Epidermal melanocyte (primary cell): ENCODE results near the gene WDR86.

Experiments
- DNase-seq: peaks from one replicate; pipeline ENCODE4 v3.0.0; 2011; ENCODE audit warnings: low spot score; ENCODE audit not compliant: insufficient read length

Gene WDR86, protein sequence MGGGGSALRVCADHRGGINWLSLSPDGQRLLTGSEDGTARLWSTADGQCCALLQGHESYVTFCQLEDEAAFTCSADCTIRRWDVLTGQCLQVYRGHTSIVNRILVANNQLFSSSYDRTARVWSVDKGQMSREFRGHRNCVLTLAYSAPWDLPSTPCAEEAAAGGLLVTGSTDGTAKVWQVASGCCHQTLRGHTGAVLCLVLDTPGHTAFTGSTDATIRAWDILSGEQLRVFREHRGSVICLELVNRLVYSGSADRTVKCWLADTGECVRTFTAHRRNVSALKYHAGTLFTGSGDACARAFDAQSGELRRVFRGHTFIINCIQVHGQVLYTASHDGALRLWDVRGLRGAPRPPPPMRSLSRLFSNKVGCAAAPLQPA

DNA sequence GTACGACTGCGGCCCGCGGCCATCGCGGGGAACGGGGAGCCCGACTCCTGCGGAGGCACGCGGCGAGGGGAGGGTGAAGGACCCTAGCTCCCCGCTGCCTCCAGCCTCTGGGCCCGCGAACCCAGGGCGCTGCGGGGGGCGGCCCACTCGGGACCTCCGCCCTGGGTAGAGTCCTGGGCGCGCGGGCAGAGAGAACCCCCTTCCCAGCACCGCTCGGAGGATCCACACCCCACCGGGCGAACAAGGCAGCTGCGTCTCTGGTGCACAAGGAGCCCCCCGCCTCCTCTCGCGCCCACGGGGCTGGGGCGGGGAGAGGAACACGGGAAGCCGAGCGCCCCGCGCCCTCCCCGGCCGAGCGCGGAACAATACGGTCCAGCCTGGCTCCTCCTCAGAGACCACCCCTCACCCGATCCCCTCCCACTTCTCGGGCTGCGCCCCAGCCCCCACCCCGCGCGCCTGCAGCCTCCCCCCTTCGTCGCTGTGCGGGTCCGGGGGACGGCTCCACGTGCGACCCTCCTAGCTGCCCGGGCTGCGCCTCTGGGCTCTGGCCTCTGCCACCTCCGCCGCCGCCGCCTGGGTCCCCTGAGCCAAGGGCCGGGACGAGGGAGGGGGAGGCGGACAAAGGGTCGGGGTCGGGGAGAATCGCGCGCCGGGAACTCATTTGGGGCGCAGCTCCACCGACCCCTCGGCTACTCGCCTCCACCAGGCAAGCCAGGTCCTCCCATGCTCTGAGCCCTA lies at the start of gene WDR86:
Gene WDR86 (minus strand): TSS at position 372 of the 738 bp plus-strand sequence. CDS start 449 bp downstream, outside the sequence.
- DNase-seq: no peak

DNA sequence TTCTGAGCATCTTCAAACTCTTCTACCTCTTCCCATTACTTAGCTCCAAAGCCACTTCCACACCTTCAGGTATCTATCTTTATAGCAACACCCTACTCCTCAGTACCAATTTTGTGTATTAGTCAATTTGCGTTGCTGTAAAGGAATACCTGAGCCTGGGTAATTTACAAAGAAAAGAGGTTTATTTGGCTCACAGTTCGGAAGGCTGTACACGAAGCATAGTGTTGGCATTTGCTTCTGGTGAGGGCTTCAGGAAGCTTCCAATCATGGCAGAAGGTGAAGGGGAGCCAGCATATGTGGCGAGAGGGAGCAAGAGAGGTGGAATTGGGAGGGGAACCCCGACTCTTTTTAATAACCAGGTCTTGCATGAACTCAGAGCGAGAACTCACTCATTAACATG lies 47.7 kb upstream of the WDR86 start:
- no peak for DNase-seq

DNA sequence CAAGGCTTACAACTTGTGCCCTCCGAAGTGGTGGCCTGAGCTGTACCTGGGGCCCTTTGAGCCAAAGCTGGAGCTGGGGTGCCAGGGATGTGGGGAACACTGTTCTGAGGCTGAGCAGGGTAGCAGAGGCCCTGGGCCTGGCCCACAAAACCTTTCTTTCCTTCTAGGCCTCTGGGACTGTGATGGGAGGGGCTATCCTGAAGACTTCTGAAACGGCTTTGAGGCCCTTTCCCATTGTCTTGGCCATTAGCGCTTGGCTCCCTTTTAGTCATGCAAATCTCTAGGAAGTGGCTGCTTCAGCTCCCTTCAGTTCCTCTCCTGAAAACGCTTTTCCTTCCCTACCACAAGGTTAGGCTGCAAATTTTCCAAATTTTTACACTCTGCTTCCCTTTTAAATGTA lies 46.9 kb upstream of the WDR86 start:
- no peak for DNase-seq

DNA sequence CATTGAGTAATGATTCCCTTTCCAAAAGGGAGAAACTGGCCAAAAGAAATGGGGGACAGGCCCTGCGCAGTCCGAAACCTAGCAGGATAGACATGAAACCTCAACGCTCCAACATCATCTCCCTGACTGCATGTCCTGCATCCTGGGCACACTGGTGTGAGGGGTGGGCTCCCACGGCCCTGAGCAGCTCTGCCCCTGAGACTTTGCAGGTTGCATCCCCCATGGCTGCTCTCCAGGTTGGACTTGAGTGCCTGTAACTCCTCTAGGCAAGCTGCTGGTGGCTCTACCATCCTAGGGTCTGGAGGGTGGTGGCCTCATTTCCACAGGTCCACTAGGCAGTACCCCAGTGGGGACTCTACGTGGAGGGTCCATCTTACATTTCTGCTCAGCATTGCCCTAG lies 46.4 kb upstream of the WDR86 start:
- DNase-seq: no peak

DNA sequence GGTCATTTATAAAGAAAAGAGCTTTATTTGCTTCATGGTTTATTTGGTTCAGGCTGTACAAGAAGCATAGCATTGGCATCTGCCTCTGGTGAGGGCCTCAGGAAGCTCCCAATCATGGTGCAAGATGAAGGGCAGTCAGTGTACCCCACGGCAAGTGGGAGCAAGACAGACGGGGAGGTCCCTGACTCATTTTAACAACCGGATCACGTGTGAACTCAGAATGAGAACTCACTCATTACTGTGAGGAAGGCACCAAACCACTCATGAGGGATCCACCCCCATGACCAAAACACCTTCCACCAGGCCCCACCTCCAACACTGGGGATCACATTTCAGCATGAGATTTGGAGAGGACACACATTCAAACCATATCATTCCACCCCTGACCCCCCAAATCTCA lies 45.9 kb upstream of the WDR86 start:
- DNase-seq: no peak

DNA sequence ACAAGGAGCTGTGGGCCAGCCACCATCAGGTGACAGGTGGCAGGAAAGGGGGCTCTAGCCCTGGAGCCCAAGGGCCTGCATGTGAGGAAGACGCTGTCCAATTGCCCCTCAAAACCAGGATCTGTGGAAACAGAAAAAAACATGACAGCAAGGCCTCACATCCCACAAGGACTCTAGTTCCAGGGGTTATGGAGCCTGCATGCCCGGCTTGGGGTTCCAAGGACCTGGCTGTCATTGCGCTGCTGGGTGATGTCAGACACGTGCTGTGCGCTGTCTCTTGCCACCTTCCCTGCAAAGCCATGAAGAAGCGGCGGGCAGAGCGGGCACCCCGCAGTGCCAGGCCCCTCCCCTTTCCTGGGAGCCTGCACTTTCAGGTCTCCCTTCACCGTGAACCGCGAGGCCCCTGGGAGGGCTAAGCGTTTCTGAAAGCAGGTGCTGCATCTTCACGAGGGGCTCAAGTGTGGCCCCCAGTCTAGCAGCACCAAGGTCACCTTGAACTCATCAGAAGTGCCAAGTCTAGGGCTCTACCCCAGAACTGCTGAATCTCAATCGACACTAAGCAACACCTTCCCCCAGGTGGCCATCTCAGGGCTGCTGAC lies 45.2 kb upstream of the WDR86 start:
- DNase-seq: no peak

DNA sequence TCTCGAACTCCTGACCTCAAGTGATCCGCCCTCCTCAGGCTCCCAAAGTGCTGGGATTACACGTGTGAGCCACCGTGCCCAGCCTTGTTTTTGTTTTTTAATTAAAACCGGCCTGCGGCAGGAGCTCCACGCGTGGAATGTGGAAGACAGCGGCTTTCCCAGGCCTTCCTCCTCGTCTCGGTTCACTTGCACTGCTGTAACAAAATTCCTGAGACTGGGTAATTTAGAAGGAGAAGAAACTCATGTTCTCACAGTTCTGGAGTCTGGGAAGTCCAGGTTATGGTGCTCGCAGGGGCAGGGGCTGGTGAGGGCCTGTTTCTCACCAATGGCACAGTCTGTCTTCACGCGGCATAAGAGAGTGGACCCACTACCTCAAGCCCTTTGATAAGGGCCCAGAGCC lies 44.5 kb upstream of the WDR86 start:
- no peak for DNase-seq

DNA sequence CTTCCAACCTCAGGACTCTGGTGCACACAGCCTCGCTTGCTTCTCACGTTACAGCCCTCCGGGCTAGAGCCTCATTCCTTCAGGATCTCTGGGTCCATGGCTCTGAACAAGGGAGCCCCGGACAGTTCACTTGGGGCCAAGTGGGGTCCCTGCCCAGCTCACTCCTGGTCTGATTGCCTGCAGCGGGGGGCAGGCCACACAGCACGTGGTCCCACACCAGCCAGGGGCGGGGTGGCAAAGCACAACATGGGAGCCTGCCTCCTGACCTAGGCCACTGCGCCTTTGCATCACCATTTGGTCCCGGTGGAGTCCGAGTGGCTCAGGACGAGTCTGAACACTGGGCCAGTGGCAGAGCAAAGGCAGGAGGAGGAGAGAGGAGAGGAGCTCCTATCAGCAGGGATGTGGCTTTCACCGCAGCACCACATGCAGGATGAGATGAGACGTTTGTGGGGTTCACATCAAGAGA lies 43.5 kb upstream of the WDR86 start:
- DNase-seq: no peak

DNA sequence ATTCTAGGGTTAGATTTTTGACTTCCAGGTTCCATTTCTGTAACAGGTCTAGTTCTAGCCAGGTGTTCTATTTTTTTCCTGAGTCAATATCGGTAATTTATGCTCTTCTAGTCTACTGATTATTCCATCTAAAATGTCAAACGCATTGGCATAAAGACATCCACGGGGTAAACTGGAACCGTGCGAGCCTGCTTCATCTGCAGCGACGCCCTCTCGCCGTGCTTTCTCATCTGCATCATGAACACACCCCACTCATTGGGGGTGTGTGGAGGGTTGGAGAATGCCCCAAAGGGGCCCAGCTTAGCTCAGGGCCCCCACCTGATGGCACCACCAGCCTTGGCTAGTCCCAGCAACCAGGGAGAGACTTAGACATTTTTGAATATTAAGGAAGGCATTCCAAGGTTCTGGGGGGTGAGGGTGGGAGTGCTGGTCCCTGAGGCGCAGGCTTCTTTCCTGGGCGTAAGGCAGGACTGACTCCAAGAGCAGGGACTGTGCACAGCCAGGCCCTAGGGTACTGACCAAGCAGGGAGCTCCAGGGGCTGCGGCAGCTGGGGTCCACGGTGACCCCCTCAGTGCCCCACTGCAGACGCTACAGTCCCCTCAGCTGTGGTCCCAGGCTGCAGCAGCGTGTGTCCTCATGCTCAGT lies 43.0 kb upstream of the WDR86 start:
- DNase-seq: no peak

DNA sequence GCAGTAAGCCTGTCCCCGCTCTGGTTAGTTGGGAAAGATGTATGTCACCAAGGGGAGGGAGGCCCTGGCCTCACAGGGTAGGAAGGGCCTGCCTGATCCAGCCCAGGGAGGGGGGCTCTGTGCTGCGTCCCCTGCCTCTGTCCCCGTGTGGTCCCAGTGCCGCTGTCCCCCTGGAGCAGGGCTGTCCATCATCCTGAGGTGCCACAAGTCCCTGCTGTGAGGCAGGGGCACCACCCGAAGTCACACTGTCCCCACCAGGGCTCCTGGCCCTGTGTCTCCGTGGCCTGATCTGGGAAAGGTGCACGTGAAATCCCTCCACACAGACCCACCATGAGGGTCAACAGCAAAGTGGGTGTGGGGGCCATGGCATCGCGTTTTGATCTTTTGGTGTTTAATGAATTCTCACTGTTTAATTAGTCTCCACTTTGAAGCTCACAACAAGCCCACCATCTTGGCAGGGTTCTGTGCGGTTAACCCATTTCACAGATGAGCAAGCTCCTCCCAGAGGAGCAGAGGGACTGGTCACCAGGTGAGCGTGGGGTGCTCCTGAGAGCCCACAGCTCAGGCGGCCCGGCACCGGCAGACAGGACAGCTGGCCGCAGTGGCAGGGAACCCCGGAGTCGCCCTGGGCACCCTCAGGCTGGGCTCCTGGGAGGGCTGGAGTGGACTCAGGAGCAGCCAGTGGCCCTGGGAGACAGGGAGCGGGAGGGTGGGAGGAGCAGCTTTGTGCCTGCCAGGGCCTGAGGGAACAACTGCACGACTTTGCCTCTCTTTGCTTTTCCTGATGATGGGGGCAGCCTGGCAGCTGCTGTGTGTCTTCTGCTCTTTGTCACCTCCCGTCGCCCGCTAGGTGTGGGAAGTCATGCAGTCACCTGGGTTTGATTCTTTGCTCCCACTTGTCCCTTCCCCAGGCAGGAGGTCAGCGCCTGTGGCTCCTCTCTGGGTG lies 42.1 kb upstream of the WDR86 start:
- no peak for DNase-seq

DNA sequence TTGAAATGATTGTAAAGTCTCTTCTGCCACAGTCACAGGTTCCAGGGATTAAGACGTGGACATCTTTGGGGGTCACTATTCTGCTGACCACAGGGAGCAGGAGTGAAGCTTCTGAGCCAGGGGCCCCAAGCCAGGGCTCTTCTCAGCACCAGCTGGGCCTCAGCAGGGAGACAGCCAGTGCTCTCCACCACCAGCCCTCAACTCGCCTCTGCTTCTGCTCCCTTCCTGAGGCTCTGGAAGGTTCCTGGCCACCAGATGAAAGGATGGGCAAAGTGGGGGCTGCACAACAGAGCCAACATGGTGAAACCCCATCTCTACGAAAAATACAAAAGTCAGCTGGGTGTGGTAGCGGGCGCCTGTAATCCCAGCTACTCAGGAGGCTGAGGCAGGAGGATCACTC lies 41.3 kb upstream of the WDR86 start:
- DNase-seq: no peak

DNA sequence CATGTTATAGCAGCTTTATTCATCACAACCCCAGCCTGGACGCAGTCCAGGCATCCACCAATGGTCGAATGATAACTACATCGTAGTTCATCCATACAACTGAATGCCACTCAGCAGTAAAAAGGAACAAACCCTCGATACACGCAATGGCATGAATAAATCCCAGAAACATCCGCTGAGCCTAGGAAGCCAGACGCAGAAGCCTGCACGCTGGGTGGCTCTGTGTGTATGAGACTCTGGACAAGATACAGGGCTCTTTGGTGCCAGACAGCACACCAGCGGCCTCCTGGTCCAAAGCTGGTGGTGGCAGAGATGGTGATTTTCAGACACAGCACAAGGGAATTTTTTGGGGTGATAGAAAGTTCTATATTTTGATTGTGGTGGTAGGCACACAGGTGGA lies 40.2 kb upstream of the WDR86 start:
- DNase-seq: no peak

DNA sequence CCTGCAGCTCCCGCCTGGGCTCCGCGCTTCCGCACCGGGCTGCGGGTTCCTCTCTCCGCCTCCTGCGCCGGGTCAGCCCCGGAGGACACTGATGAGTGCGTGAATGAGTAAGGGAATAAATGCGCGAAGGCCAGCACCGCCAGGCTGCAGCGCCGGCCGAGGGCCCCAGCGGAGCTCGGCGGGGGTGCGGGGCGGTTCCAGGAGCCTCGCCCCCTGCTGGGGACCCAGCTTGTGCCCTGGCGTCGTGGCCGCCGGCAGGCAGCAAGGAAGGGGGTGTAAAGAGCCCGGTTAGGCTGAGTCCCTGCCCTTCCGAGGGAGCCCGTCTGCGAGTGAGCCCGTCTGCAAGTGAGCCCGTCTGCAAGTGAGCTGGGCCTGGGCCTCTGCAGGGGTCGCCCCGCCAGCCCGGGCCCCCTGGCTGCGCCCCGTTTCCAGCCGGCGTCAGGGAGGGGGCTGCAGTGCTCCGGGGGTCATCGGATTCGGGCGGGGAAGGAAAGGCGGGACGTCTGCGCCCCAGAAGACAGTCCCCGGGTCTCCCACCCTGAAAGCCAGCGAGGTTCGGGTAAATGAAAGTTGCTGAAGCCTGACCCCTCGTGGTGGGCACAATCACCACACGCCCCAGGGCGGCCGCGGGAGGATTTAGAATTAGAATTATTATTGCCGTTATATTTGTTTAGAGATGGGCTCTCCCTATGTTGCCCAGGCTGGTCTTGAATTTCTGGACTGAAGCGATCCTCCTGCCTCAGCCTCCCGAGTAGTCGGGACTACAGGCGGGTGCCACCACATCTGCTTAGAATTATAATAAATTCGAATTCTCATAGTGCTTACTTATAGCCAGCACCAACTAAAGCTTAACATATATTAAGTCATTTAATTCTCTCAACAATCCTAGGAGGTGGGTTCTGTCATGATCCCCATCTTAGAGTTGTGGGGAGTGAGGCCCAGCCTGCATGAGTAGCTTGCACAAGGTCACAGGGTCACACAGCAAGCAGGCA lies 38.7 kb upstream of the WDR86 start:
- DNase-seq: peak; percentile 90

DNA sequence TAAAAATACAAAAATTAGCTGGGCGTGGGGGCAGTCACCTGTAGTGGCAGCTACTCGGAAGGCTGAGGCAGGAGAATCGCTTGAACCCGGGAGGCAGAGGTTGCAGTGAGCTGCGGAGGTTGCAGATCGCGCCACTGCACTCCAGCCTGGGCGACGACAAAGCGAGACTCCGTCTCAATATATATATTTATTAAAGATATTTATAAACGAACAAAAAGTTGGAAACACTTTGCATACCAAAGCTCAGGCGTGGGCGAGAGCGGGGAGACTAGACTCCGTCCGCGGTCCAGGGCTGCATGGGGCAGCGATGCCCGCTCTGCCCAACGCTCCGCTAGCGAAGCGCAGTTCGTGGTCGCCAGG lies 38.0 kb upstream of the WDR86 start:
- no peak for DNase-seq

DNA sequence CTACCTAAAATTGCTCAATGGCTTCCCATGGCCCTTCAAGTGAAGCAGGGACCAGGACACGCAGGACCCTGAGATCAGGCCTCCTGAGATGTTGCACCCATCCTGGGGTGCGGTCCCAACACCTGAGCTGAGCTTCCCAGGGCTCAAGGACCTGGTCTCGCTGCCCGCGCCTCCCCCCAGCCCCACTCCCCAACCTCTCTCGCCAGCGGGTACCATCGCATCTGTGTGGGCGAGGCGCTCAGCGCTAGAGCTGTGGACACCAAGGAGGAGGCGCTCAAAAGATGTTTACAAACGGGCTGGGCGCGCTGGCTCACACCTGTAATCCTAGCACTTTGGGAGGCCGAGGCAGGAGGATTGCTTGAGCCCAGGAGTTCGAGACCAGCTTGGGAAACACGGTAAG lies 37.5 kb upstream of the WDR86 start:
- no peak for DNase-seq

DNA sequence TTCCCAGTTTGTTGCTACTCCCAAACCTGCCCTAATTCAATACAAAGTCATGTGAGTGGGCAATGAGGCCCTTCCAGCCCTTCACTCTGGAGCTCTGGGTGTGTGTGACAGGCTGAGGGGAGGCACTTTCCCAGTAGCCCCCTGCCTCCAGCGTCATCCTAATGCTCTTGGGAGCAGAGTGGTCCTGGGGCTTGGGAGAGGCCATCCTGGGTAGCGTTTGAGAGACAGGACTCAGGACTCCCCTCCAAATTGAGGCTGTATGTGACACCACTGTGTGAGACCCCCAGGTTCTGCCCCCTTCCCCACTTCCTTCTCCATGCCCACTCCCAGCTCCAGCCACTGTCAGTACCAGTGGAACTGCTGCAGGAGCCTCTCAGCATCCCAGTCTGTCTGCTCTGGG lies 36.6 kb upstream of the WDR86 start:
- DNase-seq: no peak

DNA sequence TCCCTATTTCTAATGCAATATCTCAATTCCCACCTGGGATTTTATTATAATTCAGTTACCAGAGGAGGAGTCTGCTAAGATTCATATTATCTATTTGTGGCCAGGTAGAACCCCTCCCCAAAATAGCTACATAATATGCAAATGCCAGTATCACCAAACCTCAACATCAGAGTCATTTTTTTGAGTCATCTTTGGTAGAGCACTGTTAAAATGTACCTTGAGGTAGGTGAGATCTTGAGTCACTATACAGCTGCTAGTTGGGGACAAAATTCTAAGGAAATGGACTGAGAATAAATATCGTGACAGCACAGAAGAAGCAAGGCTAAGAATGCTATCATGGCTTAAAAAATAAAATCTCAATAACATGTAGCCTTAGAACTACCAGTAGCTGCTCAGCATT lies 34.8 kb upstream of the WDR86 start:
- no peak for DNase-seq

DNA sequence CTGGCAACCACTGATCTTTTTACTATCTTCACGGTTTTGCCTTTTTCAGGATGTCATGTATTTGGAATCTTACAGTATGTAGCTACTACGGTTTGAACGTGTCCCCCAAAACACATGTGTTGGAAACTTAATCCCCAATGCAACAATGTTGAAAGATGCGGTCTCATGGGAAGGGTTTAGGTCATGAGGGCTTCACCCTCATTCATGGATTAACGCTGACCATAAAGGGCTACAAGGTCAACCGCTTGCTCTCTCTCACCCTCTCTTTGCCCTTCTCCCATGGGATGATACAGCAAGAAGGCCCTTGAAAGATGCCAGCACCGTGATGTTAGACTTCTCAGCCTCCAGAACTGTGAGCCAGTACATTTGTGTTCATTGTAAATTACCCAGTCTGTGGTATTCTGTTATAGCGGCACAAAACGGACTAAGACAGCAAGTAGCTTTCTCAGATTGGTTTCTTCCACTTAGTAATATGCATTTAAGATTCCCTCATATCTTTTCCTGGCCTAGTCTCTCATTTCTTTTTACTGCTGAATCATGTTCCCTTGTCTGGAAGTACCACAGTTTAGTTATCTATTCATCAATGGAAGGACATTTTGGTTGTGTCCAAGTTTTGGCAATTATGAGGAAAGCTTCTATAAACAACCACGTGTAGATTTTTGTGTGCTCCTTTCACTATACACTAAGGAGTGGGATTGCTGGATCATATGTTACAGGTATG lies 33.1 kb upstream of the WDR86 start:
- DNase-seq: no peak
